ENCODE results near the gene GPD1L. TPM values are rescaled to one million over a fixed set of nuclear protein-coding genes. Genes with fewer than 3 reads are reported as not detected.

The GPD1L gene
- polyA plus RNA-seq, 1 donor from 2014 or later: 18.2 TPM

DNA sequence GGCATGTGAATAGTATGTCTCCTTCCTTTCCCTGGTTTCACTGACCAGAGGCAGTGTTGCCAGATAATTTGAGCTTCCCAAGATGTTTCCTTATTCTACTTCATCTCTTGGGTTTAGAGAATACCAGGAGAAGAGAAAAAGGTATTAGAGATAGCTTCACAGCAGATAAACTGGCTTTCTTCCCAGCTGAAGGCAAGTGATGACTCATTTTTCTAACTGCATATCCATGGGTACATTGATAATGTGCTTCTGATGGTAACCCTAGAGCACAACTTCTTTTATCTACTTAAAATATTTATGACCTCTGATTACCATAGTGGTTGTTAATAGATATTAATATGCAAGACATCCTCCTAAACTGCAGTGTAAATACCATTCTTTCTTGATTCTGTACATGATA lies 97.4 kb downstream of the GPD1L start:
- no peak overlapping the region for H3K9ac ChIP-seq (ENCODE audit: low read length)
- no peak overlapping the region for H3K4me2 ChIP-seq (ENCODE audit: low read length)
- no peak overlapping the region for H2AFZ ChIP-seq (ENCODE audit: low read depth, low read length)
- H3K27me3 ChIP-seq (ENCODE audit: insufficient read depth, low read depth, low read length): no peaks in the 10 kb centered on the region
- H3K4me3 ChIP-seq (ENCODE audit: low read length): no peak overlapping the region
- TF ChIP-seq REST (IDR thresholded peaks at IDR 0.05; ENCODE audit: borderline replicate concordance) (no peak), SMC3 (conservative IDR thresholded peaks at IDR 0.05; ENCODE audit: poor library complexity) (no peak), TAF1 (IDR thresholded peaks at IDR 0.05; ENCODE audit: low read depth) (no peak), MXI1 (conservative IDR thresholded peaks at IDR 0.05; ENCODE audit: poor library complexity, severe bottlenecking) (no peak), POLR2AphosphoS5 (IDR thresholded peaks at IDR 0.05) (no peak), RAD21 (conservative IDR thresholded peaks at IDR 0.05) (no peak), EP300 (conservative IDR thresholded peaks at IDR 0.05; ENCODE audit: poor library complexity, severe bottlenecking) (no peak), EZH2 (IDR thresholded peaks at IDR 0.05; ENCODE audit: borderline replicate concordance, insufficient read depth, low read length, poor library complexity, severe bottlenecking) (no peak)
- TF ChIP-seq, protein P1, sequence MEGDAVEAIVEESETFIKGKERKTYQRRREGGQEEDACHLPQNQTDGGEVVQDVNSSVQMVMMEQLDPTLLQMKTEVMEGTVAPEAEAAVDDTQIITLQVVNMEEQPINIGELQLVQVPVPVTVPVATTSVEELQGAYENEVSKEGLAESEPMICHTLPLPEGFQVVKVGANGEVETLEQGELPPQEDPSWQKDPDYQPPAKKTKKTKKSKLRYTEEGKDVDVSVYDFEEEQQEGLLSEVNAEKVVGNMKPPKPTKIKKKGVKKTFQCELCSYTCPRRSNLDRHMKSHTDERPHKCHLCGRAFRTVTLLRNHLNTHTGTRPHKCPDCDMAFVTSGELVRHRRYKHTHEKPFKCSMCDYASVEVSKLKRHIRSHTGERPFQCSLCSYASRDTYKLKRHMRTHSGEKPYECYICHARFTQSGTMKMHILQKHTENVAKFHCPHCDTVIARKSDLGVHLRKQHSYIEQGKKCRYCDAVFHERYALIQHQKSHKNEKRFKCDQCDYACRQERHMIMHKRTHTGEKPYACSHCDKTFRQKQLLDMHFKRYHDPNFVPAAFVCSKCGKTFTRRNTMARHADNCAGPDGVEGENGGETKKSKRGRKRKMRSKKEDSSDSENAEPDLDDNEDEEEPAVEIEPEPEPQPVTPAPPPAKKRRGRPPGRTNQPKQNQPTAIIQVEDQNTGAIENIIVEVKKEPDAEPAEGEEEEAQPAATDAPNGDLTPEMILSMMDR (IDR thresholded peaks at IDR 0.05; ENCODE audit: poor library complexity, severe bottlenecking): no peak
- H3K79me2 ChIP-seq (replicated peaks; ENCODE audit: insufficient read depth, low read length): no peaks in the 10 kb centered on the region
- H3K36me3 ChIP-seq (ENCODE audit: insufficient read depth, low read length): no peaks in the 10 kb centered on the region
- no peaks in the 10 kb centered on the region for H3K9me2 ChIP-seq (ENCODE audit: insufficient read depth, low read length)
- no peak overlapping the region for H3K27ac ChIP-seq (ENCODE audit: low read length)
- no peaks in the 10 kb centered on the region for H3K9me3 ChIP-seq (ENCODE audit: low read length)
- H3F3A ChIP-seq (ENCODE audit: insufficient read depth, low read length, poor library complexity, severe bottlenecking): no peaks in the 10 kb centered on the region
- no peaks in the 10 kb centered on the region for H4K20me1 ChIP-seq (ENCODE audit: insufficient read depth)

- Histone ChIP-seq H3K4me3 (ENCODE audit: low read length) (no peak overlapping the region), H3K79me2 (replicated peaks; ENCODE audit: insufficient read depth, low read length) (no peaks in the 10 kb centered on the region)
Measured at GRCh38 chr3:32208447-32208846, 102.0 kb downstream of the GPD1L start.

GRCh38 chr3:32215185-32215584 lies 108.8 kb downstream of the GPD1L start:
- H3K4me2 ChIP-seq (ENCODE audit: low read length): no peak overlapping the region
- H4K20me1 ChIP-seq (ENCODE audit: insufficient read depth): no peaks in the 10 kb centered on the region
- no peaks in the 10 kb centered on the region for H3K9me3 ChIP-seq (ENCODE audit: low read length)
- no peak overlapping the region for H3K27ac ChIP-seq (ENCODE audit: low read length)
- H2AFZ ChIP-seq (ENCODE audit: low read depth, low read length): no peak overlapping the region
- no peaks in the 10 kb centered on the region for H3K36me3 ChIP-seq (ENCODE audit: insufficient read depth, low read length)
- no peak overlapping the region for H3K9ac ChIP-seq (ENCODE audit: low read length)
- no peaks in the 10 kb centered on the region for H3F3A ChIP-seq (ENCODE audit: insufficient read depth, low read length, poor library complexity, severe bottlenecking)
- no peaks in the 10 kb centered on the region for H3K27me3 ChIP-seq (ENCODE audit: insufficient read depth, low read depth, low read length)
- H3K4me3 ChIP-seq (ENCODE audit: low read length): no peak overlapping the region
- TF ChIP-seq, protein P1 (IDR thresholded peaks at IDR 0.05; ENCODE audit: poor library complexity, severe bottlenecking): no peak
- TF ChIP-seq TAF1 (IDR thresholded peaks at IDR 0.05; ENCODE audit: low read depth): no peak
- H3K79me2 ChIP-seq (replicated peaks; ENCODE audit: insufficient read depth, low read length): no peaks in the 10 kb centered on the region
- no peaks in the 10 kb centered on the region for H3K9me2 ChIP-seq (ENCODE audit: insufficient read depth, low read length)

More at GRCh38 chr3:32208447-32208846, 102.0 kb downstream of the GPD1L start:
- no peaks in the 10 kb centered on the region for H3K36me3 ChIP-seq (ENCODE audit: insufficient read depth, low read length)
- H3F3A ChIP-seq (ENCODE audit: insufficient read depth, low read length, poor library complexity, severe bottlenecking): no peaks in the 10 kb centered on the region
- H3K9me3 ChIP-seq (ENCODE audit: low read length): no peaks in the 10 kb centered on the region
- no peak overlapping the region for H3K9ac ChIP-seq (ENCODE audit: low read length)
- H3K9me2 ChIP-seq (ENCODE audit: insufficient read depth, low read length): no peaks in the 10 kb centered on the region
- no peak overlapping the region for H2AFZ ChIP-seq (ENCODE audit: low read depth, low read length)
- no peaks in the 10 kb centered on the region for H3K27me3 ChIP-seq (ENCODE audit: insufficient read depth, low read depth, low read length)
- no peak for TF ChIP-seq MXI1 (conservative IDR thresholded peaks at IDR 0.05; ENCODE audit: poor library complexity, severe bottlenecking)
- no peak overlapping the region for H3K4me2 ChIP-seq (ENCODE audit: low read length)
- no peak overlapping the region for H3K27ac ChIP-seq (ENCODE audit: low read length)
- no peaks in the 10 kb centered on the region for H4K20me1 ChIP-seq (ENCODE audit: insufficient read depth)
